Fibroblast of lung (primary cell): ENCODE results near the gene BCL10. TPM values are rescaled to one million over a fixed set of nuclear protein-coding genes. Genes with fewer than 3 reads are reported as not detected.

Source experiments
- DNase-seq, 2 donors: peaks; one replicate each; pipeline versions ENCODE4 v3.0.0 to v3.0.0-alpha.2; 2010; ENCODE audit warnings: low read depth in 2 of 2
- H2AFZ ChIP-seq: 2 replicates; pipeline ENCODE4 v1.5.1; 2012; ENCODE audit warnings: low read length, control low read depth, inconsistent platforms
- H3K27ac ChIP-seq: 2 replicates; pipeline ENCODE4 v1.5.1; 2011; ENCODE audit warnings: low read length, control low read depth; ENCODE audit not compliant: insufficient read depth
- H3K27me3 ChIP-seq: 2 replicates; pipeline ENCODE4 v1.5.1; 2011; ENCODE audit warnings: mild to moderate bottlenecking, low read length; ENCODE audit not compliant: control insufficient read depth, insufficient read depth
- H3K36me3 ChIP-seq: 2 replicates; pipeline ENCODE4 v1.5.1; 2011; ENCODE audit warnings: low read length; ENCODE audit not compliant: control insufficient read depth, insufficient read depth
- H3K4me1 ChIP-seq: 2 replicates; pipeline ENCODE4 v1.5.1; 2011; ENCODE audit warnings: low read length; ENCODE audit not compliant: control insufficient read depth, insufficient read depth; ENCODE audit errors: extremely low read depth
- H3K4me2 ChIP-seq: 2 replicates; pipeline ENCODE4 v1.5.1; 2011; ENCODE audit warnings: low read length, control low read depth; ENCODE audit not compliant: insufficient read depth; ENCODE audit errors: extremely low read depth
- H3K4me3 ChIP-seq, 4 experiments: fragments of 200-600 bp in 1 of 4; sonication (generic) in 1 of 4; replicated peaks in 1 of 4; 2 replicates each; pipeline ENCODE4 v1.5.1; 2011 to 2016; ENCODE audit warnings: low read length in 4 of 4, low read depth in 3 of 4, mild to moderate bottlenecking in 3 of 4, control low read depth in 2 of 4, inconsistent platforms in 1 of 4, mixed read lengths in 1 of 4; ENCODE audit not compliant: insufficient read depth in 1 of 4; ENCODE audit errors: control extremely low read depth in 1 of 4
- H3K79me2 ChIP-seq: 2 replicates; pipeline ENCODE4 v1.5.1; 2012; ENCODE audit warnings: mild to moderate bottlenecking, low read length, inconsistent platforms; ENCODE audit not compliant: control insufficient read depth, insufficient read depth
- H3K9ac ChIP-seq: 2 replicates; pipeline ENCODE4 v1.5.1; 2011; ENCODE audit warnings: mild to moderate bottlenecking, low read length, control low read depth; ENCODE audit not compliant: insufficient read depth
- H3K9me3 ChIP-seq: 2 replicates; pipeline ENCODE4 v1.5.1; 2012; ENCODE audit warnings: low read depth, low read length; ENCODE audit not compliant: control insufficient read depth, insufficient read depth
- H4K20me1 ChIP-seq: 2 replicates; pipeline ENCODE4 v1.5.1; 2011; ENCODE audit warnings: low read length; ENCODE audit not compliant: control insufficient read depth, insufficient read depth; ENCODE audit errors: extremely low read depth
- EZH2 ChIP-seq: IDR thresholded peaks from 2 replicates; pipeline ENCODE4 v1.5.1; 2012; ENCODE audit warnings: low read length, control low read depth, mild to moderate bottlenecking; ENCODE audit errors: missing control alignments
- polyA plus RNA-seq, 2 donors: library from polyadenylated mRNA; depleted of rRNA in 1 of 2; stranded (reverse) in 1 of 2; unstranded in 1 of 2; fragments of >200 nt; gene quantifications; 2 replicates each; pipeline ENCODE4 v1.2.1, GENCODE V29; 2011 to 2012; ENCODE audit warnings: missing spikeins in 1 of 2
- total RNA-seq: library from RNA; depleted of rRNA; stranded (reverse); fragments of >200 nt; gene quantifications from 2 replicates; pipeline ENCODE4 v1.2.1, GENCODE V29; 2014
- TF ChIP-seq, protein P1 (sequence below), 2 donors: IDR thresholded peaks in 1 of 2; conservative IDR thresholded peaks in 1 of 2; 1 replicate in 1 of 2; 2 replicates in 1 of 2; pipeline ENCODE4 v1.5.1; 2011 to 2012; ENCODE audit warnings: low read length in 2 of 2, control low read depth in 1 of 2, inconsistent platforms in 1 of 2, low read depth in 1 of 2, mild to moderate bottlenecking in 1 of 2

The BCL10 gene
- total and polyA plus RNA-seq, 2 donors (not counting 1 experiment from before 2014, with no cell fraction given) = 18.8 to 30.2 TPM

GRCh38 chr1:85230305-85230977 lies 46.0 kb downstream of the BCL10 start:
- no peak for DNase-seq

DNA sequence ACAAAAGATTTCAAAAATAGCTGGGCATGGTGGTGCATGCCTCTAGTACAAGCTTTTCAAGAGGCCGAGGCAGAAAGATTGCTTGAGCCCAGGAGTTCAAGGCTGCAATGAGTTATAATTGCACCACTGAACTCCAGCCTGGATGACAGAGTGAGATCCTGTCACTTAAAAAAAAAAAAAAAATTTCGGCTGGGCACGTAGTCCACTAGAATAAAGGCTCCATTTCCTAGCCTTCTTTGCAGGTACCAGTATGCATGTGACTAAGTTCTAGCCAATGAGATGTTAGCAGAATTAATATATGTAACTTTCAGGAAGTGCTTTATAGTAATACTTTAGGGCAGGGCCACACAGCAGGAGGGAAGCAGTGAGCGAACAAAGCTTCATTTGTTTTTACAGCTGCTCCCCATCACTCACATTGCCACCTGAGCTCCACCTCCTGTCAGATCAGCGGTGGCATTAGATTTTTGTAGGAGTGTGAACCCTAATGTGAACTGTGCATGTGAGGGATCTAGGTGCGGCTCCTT lies 46.8 kb downstream of the BCL10 start:
- Histone ChIP-seq H3K36me3 (no peaks in the 10 kb centered on the region), H3K9ac (no peak overlapping the region), H3K4me1 (no peaks in the 10 kb centered on the region), H3K27me3 (no peaks in the 10 kb centered on the region), H2AFZ (no peak overlapping the region), H3K9me3 (no peaks in the 10 kb centered on the region), H3K79me2 (no peaks in the 10 kb centered on the region), H3K27ac (no peak overlapping the region), H3K4me3 (no peak overlapping the region), H3K4me2 (no peak overlapping the region), H4K20me1 (no peaks in the 10 kb centered on the region)
- DNase-seq = no peak
- TF ChIP-seq, protein P1, sequence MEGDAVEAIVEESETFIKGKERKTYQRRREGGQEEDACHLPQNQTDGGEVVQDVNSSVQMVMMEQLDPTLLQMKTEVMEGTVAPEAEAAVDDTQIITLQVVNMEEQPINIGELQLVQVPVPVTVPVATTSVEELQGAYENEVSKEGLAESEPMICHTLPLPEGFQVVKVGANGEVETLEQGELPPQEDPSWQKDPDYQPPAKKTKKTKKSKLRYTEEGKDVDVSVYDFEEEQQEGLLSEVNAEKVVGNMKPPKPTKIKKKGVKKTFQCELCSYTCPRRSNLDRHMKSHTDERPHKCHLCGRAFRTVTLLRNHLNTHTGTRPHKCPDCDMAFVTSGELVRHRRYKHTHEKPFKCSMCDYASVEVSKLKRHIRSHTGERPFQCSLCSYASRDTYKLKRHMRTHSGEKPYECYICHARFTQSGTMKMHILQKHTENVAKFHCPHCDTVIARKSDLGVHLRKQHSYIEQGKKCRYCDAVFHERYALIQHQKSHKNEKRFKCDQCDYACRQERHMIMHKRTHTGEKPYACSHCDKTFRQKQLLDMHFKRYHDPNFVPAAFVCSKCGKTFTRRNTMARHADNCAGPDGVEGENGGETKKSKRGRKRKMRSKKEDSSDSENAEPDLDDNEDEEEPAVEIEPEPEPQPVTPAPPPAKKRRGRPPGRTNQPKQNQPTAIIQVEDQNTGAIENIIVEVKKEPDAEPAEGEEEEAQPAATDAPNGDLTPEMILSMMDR (conservative IDR thresholded peaks at IDR 0.05 in 1 of 2, IDR thresholded peaks at IDR 0.05 in 1 of 2; ENCODE audit: low read depth in 1 of 2, low read length in 2 of 2) = no peak
- no peak for TF ChIP-seq EZH2

More at GRCh38 chr1:85230305-85230977, 46.0 kb downstream of the BCL10 start:
- no peaks in the 10 kb centered on the region for H3K4me1 ChIP-seq
- H3K27me3 ChIP-seq = no peaks in the 10 kb centered on the region
- no peaks in the 10 kb centered on the region for H3K79me2 ChIP-seq
- no peak overlapping the region for H3K9ac ChIP-seq
- no peak overlapping the region for H3K4me2 ChIP-seq
- no peak overlapping the region for H3K4me3 ChIP-seq
- no peak overlapping the region for H3K27ac ChIP-seq
- TF ChIP-seq EZH2 = no peak
- TF ChIP-seq, protein P1 (conservative IDR thresholded peaks at IDR 0.05 in 1 of 2, IDR thresholded peaks at IDR 0.05 in 1 of 2; ENCODE audit: low read depth in 1 of 2, low read length in 2 of 2) = peak; percentile 29 to 36
- H4K20me1 ChIP-seq = no peaks in the 10 kb centered on the region
- H2AFZ ChIP-seq = no peak overlapping the region
- no peaks in the 10 kb centered on the region for H3K9me3 ChIP-seq
- H3K36me3 ChIP-seq = no peaks in the 10 kb centered on the region

DNA sequence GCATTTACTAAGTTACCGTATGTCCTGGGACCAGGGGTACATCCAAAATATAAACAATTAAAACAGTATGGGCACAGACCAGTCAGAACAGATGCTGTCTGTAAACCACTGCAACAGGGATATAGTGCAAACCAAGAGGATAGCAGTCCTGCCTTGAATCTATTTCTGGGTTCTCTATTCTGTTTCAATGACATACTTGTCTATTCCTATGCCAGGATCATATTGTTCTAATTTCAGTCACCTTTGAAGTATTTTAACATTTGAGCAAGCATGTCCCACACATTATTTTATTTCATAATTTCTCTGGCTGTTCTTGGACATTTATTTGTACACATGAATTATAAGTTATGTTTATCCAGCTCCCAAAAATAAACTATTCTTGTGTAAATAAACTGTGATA lies 47.5 kb downstream of the BCL10 start:
- Histone ChIP-seq H3K36me3 (no peaks in the 10 kb centered on the region), H3K9me3 (no peaks in the 10 kb centered on the region), H3K27me3 (no peaks in the 10 kb centered on the region), H3K9ac (no peak overlapping the region), H4K20me1 (no peaks in the 10 kb centered on the region), H3K4me2 (no peak overlapping the region), H3K4me1 (no peaks in the 10 kb centered on the region), H3K79me2 (no peaks in the 10 kb centered on the region), H3K4me3 (no peak overlapping the region), H2AFZ (no peak overlapping the region), H3K27ac (no peak overlapping the region)
- no peak for DNase-seq
- TF ChIP-seq, protein P1 (conservative IDR thresholded peaks at IDR 0.05 in 1 of 2, IDR thresholded peaks at IDR 0.05 in 1 of 2; ENCODE audit: low read depth in 1 of 2, low read length in 2 of 2) = no peak
- no peak for TF ChIP-seq EZH2
